IMR-90 (cell line): Measurements from ENCODE around the gene SERPINA1. TPM values are rescaled to one million over a fixed set of nuclear protein-coding genes. Genes with fewer than 3 reads are reported as not detected.

Experiments
- ATAC-seq: fragments of 200-7000 bp; cut with Tn5 transposase; 2 replicates; pipeline ENCODE4 v1.9.1; 2020; ENCODE audit warnings: low read depth, mild to moderate bottlenecking, moderate library complexity
- BruUV-seq: library from RNA; stranded (reverse); fragments of 400-500 nt; replicated peaks from 2 replicates; lab custom pipeline; 2021; lab: Mats Ljungman, UMichigan
- CTCF ChIA-PET: fragments of 300-600 bp; formaldehyde crosslinking; extraction: SDS; loops from one replicate; lab custom pipeline; 2021; ENCODE audit warnings: antibody characterized with exemption; lab: Yijun Ruan, JAX
- POLR2A ChIA-PET: fragments of 300-600 bp; sonication (Branson Sonifier 250); formaldehyde crosslinking; loops from one replicate; lab custom pipeline; 2022; ENCODE audit warnings: antibody characterized with exemption; ENCODE audit not compliant: unreplicated experiment; lab: Charles Lee
- DNase-seq: peaks from one replicate; pipeline ENCODE4 v3.0.0; 2013
- H2AFZ ChIP-seq: replicated peaks from 2 replicates; pipeline ENCODE3; 2013; ENCODE audit warnings: low read length, mild to moderate bottlenecking; ENCODE audit not compliant: poor library complexity
- H2AK5ac ChIP-seq: 2 replicates; pipeline ENCODE4 v1.6.1; 2013; ENCODE audit warnings: low read depth, low read length, inconsistent platforms
- H2AK9ac ChIP-seq: replicated peaks from 2 replicates; pipeline ENCODE3; 2013; ENCODE audit warnings: mild to moderate bottlenecking, low read depth, low read length, moderate library complexity; ENCODE audit not compliant: poor library complexity
- H2BK120ac ChIP-seq: 2 replicates; pipeline ENCODE4 v1.6.1; 2013; ENCODE audit warnings: low read depth, low read length, inconsistent platforms
- H2BK15ac ChIP-seq: 3 replicates; pipeline ENCODE4 v1.6.1; 2013; ENCODE audit warnings: low read depth, low read length, inconsistent platforms
- H2BK20ac ChIP-seq: 2 replicates; pipeline ENCODE4 v1.6.1; 2013; ENCODE audit warnings: low read depth, mild to moderate bottlenecking, inconsistent platforms, low read length, moderate library complexity
- H2BK5ac ChIP-seq: 2 replicates; pipeline ENCODE4 v1.6.1; 2013; ENCODE audit warnings: mild to moderate bottlenecking, low read depth, low read length, inconsistent platforms; ENCODE audit not compliant: poor library complexity, severe bottlenecking
- H3K14ac ChIP-seq: replicated peaks from 2 replicates; pipeline ENCODE4 v1.6.1; 2013; ENCODE audit warnings: low read depth, low read length, inconsistent platforms
- H3K18ac ChIP-seq: 2 replicates; pipeline ENCODE4 v1.6.1; 2013; ENCODE audit warnings: low read depth, low read length, control low read depth
- H3K23ac ChIP-seq: 2 replicates; pipeline ENCODE4 v1.6.1; 2013; ENCODE audit warnings: low read depth, low read length, inconsistent platforms
- H3K27ac ChIP-seq: 2 replicates; pipeline ENCODE4 v1.5.1; 2013; ENCODE audit warnings: mild to moderate bottlenecking, control low read depth, low read length; ENCODE audit not compliant: insufficient read depth
- H3K27me3 ChIP-seq: 2 replicates; pipeline ENCODE4 v1.6.1; 2013; ENCODE audit warnings: low read length; ENCODE audit not compliant: control insufficient read depth, insufficient read depth
- H3K36me3 ChIP-seq: 2 replicates; pipeline ENCODE4 v1.6.1; 2013; ENCODE audit warnings: low read length, mixed read lengths; ENCODE audit not compliant: control insufficient read depth, insufficient read depth
- H3K4ac ChIP-seq: 2 replicates; pipeline ENCODE4 v1.6.1; 2013; ENCODE audit warnings: low read depth, low read length, inconsistent platforms
- H3K4me1 ChIP-seq: 2 replicates; pipeline ENCODE4 v1.6.1; 2013; ENCODE audit warnings: low read length, mixed read lengths; ENCODE audit not compliant: control insufficient read depth, insufficient read depth
- H3K4me2 ChIP-seq: 2 replicates; pipeline ENCODE4 v1.6.1; 2013; ENCODE audit warnings: low read depth, mild to moderate bottlenecking, control low read depth, low read length, moderate library complexity
- H3K4me3 ChIP-seq: 2 replicates; pipeline ENCODE4 v1.5.1; 2013; ENCODE audit warnings: low read depth, mild to moderate bottlenecking, control low read depth, low read length, moderate library complexity; ENCODE audit not compliant: insufficient read depth
- H3K56ac ChIP-seq: 2 replicates; pipeline ENCODE4 v1.6.1; 2013; ENCODE audit warnings: low read length, inconsistent platforms; ENCODE audit not compliant: insufficient read depth; ENCODE audit errors: extremely low read depth
- H3K79me1 ChIP-seq, 2 experiments: 2 replicates each; pipeline ENCODE4 v1.6.1; 2013; ENCODE audit warnings: low read length in 2 of 2, inconsistent platforms in 1 of 2, low read depth in 1 of 2
- H3K9ac ChIP-seq: 2 replicates; pipeline ENCODE4 v1.6.1; 2013; ENCODE audit warnings: low read depth, low read length, control low read depth
- H3K9me1 ChIP-seq: 2 replicates; pipeline ENCODE4 v1.6.1; 2013; ENCODE audit warnings: low read length, inconsistent platforms; ENCODE audit not compliant: insufficient read depth
- H3K9me3 ChIP-seq: 2 replicates; pipeline ENCODE4 v1.6.1; 2013; ENCODE audit warnings: low read length; ENCODE audit not compliant: control insufficient read depth, insufficient read depth
- H4K20me1 ChIP-seq: 2 replicates; pipeline ENCODE4 v1.6.1; 2013; ENCODE audit warnings: low read length, inconsistent platforms; ENCODE audit not compliant: insufficient read depth
- H4K5ac ChIP-seq: 2 replicates; pipeline ENCODE4 v1.6.1; 2013; ENCODE audit warnings: mild to moderate bottlenecking, low read depth, low read length, control low read depth
- H4K8ac ChIP-seq, 2 experiments: 2 replicates each; pipeline ENCODE4 v1.6.1; 2013; ENCODE audit warnings: low read depth in 2 of 2, low read length in 2 of 2, control low read depth in 1 of 2, inconsistent platforms in 1 of 2
- H4K91ac ChIP-seq: 2 replicates; pipeline ENCODE4 v1.6.1; 2013; ENCODE audit warnings: low read depth, low read length, inconsistent platforms; ENCODE audit not compliant: insufficient read depth
- CEBPB ChIP-seq: IDR thresholded peaks from 2 replicates; pipeline ENCODE4 v1.6.1; 2012; ENCODE audit warnings: low read depth, low read length, improper control_type of control experiment
- CTCF ChIP-seq: conservative IDR thresholded peaks from 2 replicates; pipeline ENCODE4 v1.5.1; 2012; ENCODE audit warnings: mild to moderate bottlenecking, low read depth, low read length, improper control_type of control experiment
- ELK1 ChIP-seq: fragments of 150-350 bp; IDR thresholded peaks from 2 replicates; pipeline ENCODE4 v1.6.1; 2016; ENCODE audit warnings: low read depth, mild to moderate bottlenecking, low read length, moderate library complexity, borderline replicate concordance
- FOS ChIP-seq: fragments of 150-350 bp; IDR thresholded peaks from 2 replicates; pipeline ENCODE4 v1.6.1; 2016; ENCODE audit warnings: low read depth, low read length
- MXI1 ChIP-seq: IDR thresholded peaks from 2 replicates; pipeline ENCODE4 v1.6.1; 2012; ENCODE audit warnings: low read depth, mild to moderate bottlenecking, low read length, moderate library complexity, borderline replicate concordance
- POLR2A ChIP-seq: IDR thresholded peaks from 2 replicates; pipeline ENCODE4 v1.6.1; 2012; ENCODE audit warnings: mild to moderate bottlenecking, low read depth, low read length
- RCOR1 ChIP-seq: IDR thresholded peaks from 2 replicates; pipeline ENCODE4 v1.6.1; 2012; ENCODE audit warnings: mild to moderate bottlenecking, low read length, improper control_type of control experiment; ENCODE audit not compliant: insufficient replicate concordance
- RFX5 ChIP-seq: IDR thresholded peaks from 2 replicates; pipeline ENCODE4 v1.8.0; 2012; ENCODE audit warnings: low read depth, mild to moderate bottlenecking, low read length, moderate library complexity
- SMC3 ChIP-seq: fragments of 150-350 bp; IDR thresholded peaks from 2 replicates; pipeline ENCODE4 v1.6.1; 2016; ENCODE audit warnings: low read depth, mild to moderate bottlenecking, antibody characterized with exemption, low read length, moderate library complexity
- WGBS, 2 experiments: methylation state at CpG; one replicate each; pipeline versions ENCODE4 v1.1.5 to v1.1.7; 2013; ENCODE audit warnings: missing lambda C conversion rate in 2 of 2; ENCODE audit not compliant: insufficient read length in 1 of 2; ENCODE audit errors: extremely low coverage in 2 of 2; 5-methylcytosine and 5-hydroxymethylcytosine counted together
- dilution Hi-C: fragments of 300-500 bp; cut with HindIII; formaldehyde crosslinking; loops from one replicate; pipeline ENCODE4 v1.14.3; 2018; ENCODE audit warnings: low sequenced_read_pairs; ENCODE audit not compliant: unreplicated experiment
- in situ Hi-C: fragments of 300-500 bp; cut with MboI; formaldehyde crosslinking; loops from 3 replicates; pipeline ENCODE4 v1.14.3; 2019; ENCODE audit warnings: low sequenced_read_pairs, inconsistent platforms, mixed read lengths
- intact Hi-C: fragments of 100-400 bp; cut with micrococcal nuclease; formaldehyde crosslinking; loops from 2 replicates; pipeline ENCODE4 v1.10.0; 2022
- polyA plus RNA-seq, 3 experiments: library from polyadenylated mRNA; depleted of rRNA; stranded (reverse); fragments of >200 nt; gene quantifications; 2 replicates each; pipeline ENCODE4 v1.2.3, GENCODE V29; 2012; ENCODE audit warnings: low replicate concordance in 1 of 3
- total RNA-seq: library from RNA; depleted of rRNA; stranded (reverse); fragments of >200 nt; gene quantifications from 2 replicates; pipeline ENCODE4 v1.2.3, GENCODE V29; 2012
- TF ChIP-seq, protein P1 (sequence below): fragments of 150-350 bp; IDR thresholded peaks from 2 replicates; pipeline ENCODE4 v1.6.1; 2017; ENCODE audit warnings: mild to moderate bottlenecking, antibody characterized with exemption, low read length, low read depth

The SERPINA1 gene
- total and polyA plus RNA-seq, 2 of the 4 experiments (the other 2 are of a cell fraction) = 0.54 to 1.2 TPM

DNA sequence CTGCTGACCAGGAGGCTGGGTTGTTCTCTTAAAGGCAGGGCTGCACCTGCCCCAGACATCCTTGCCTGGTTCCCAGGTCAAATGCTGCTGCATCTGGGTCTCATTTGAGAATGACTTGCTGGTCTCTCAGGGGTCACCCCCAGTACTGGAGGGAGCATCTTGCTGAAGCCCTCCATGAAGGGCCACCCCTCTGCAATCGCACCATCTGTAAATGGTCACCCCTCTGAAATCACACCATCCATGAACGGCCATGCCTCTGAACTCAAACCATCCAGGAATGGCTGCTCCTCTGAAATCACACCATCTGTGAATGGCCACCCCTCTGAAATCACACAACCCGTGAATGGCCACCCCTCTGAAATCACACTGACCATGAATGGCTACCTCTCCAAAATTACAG, 58.0 kb downstream of the SERPINA1 start:
- Histone ChIP-seq H3K9me3 (no peaks in the 10 kb centered on the region), H3K56ac (no peak overlapping the region), H3K9ac (no peak overlapping the region), H3K4me3 (no peak overlapping the region), H3K79me1 (no peaks in the 10 kb centered on the region), H2BK5ac (no peak overlapping the region), H2AK9ac (no peak overlapping the region), H3K27me3 (no peaks in the 10 kb centered on the region; the same call in 1 of the 2 replicates), H3K4me1 (no peaks in the 10 kb centered on the region), H4K20me1 (no peaks in the 10 kb centered on the region), H3K4me2 (no peak overlapping the region), H4K91ac (no peak overlapping the region), H2BK15ac (no peak overlapping the region), H2AK5ac (no peak overlapping the region), H3K23ac (no peak overlapping the region), H2BK20ac (no peak overlapping the region), H3K27ac (no peak overlapping the region), H3K36me3 (no peaks in the 10 kb centered on the region), H3K18ac (no peak overlapping the region), H2AFZ (no peak overlapping the region), H2BK120ac (no peak overlapping the region), H3K4ac (no peak overlapping the region), H3K14ac (no peak overlapping the region), H4K5ac (no peak overlapping the region), H3K9me1 (no peaks in the 10 kb centered on the region), H4K8ac (no peak overlapping the region)
- POLR2A ChIA-PET = no interaction called here
- no CpG with 5 or more reads among the region's 3 CpGs for WGBS, 2 experiments
- ATAC-seq = no peak
- TF ChIP-seq CEBPB (no peak), RFX5 (no peak), MXI1 (no peak), POLR2A (no peak), RCOR1 (no peak), CTCF (no peak), ELK1 (no peak), SMC3 (no peak), FOS (no peak)
- TF ChIP-seq, protein P1, sequence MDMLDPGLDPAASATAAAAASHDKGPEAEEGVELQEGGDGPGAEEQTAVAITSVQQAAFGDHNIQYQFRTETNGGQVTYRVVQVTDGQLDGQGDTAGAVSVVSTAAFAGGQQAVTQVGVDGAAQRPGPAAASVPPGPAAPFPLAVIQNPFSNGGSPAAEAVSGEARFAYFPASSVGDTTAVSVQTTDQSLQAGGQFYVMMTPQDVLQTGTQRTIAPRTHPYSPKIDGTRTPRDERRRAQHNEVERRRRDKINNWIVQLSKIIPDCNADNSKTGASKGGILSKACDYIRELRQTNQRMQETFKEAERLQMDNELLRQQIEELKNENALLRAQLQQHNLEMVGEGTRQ = no peak
- dilution Hi-C loops (no loop called here), in situ Hi-C loops (no loop called here), intact Hi-C loops (no loop called here)
- CTCF ChIA-PET = no interaction called here
- no TSS peak for BruUV-seq
- no peak for DNase-seq
